Measurements from ENCODE around the gene SORL1.

DNA sequence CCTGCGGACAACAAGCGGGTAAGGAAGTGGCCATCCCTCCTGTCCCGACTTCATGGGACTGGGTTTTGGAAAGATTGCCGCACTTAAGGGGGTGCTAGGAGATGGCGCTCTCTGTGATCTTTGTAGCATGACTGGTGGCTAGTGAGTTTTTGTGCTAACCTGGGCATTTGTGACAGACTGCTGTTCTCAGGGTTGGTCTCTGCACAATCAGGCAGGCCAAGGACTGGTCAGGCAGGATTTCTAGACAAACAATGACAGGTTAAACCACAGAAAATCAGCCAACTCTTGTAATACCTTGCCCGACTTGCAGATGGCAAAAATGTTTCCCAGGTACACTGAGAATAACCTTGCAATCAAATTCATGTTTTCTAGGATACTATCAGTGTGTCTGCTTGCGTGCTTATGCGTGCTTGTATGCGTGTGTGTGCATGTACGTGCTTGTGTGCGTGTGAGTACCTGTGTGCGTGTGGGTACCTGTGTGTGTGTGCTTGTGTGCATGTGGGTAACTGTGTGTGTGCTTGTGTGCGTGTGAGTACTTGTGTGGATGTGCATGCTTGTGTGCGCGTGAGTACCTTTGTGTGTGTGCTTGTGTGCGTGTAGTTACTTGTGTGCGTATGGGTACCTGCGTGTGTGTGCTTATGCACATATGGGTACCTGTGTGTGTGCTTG is 26.2 kb downstream of the SORL1 start:
- TF ChIP-seq, protein P1, sequence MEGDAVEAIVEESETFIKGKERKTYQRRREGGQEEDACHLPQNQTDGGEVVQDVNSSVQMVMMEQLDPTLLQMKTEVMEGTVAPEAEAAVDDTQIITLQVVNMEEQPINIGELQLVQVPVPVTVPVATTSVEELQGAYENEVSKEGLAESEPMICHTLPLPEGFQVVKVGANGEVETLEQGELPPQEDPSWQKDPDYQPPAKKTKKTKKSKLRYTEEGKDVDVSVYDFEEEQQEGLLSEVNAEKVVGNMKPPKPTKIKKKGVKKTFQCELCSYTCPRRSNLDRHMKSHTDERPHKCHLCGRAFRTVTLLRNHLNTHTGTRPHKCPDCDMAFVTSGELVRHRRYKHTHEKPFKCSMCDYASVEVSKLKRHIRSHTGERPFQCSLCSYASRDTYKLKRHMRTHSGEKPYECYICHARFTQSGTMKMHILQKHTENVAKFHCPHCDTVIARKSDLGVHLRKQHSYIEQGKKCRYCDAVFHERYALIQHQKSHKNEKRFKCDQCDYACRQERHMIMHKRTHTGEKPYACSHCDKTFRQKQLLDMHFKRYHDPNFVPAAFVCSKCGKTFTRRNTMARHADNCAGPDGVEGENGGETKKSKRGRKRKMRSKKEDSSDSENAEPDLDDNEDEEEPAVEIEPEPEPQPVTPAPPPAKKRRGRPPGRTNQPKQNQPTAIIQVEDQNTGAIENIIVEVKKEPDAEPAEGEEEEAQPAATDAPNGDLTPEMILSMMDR (IDR thresholded peaks at IDR 0.05; ENCODE audit: low read depth, low read length): no peak
- TF ChIP-seq POLR2A (IDR thresholded peaks at IDR 0.05; ENCODE audit: extremely low read depth, insufficient read length): no peak
- TF ChIP-seq, protein P2, sequence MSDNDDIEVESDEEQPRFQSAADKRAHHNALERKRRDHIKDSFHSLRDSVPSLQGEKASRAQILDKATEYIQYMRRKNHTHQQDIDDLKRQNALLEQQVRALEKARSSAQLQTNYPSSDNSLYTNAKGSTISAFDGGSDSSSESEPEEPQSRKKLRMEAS (IDR thresholded peaks at IDR 0.05; ENCODE audit: low read depth, low read length): no peak
